ENCODE results near the gene PPP3CA. TPM values are rescaled to one million over a fixed set of nuclear protein-coding genes. Genes with fewer than 3 reads are reported as not detected.

Gene PPP3CA
- total and polyA plus RNA-seq, 2 of the 13 experiments (the other 11 are each of a cell fraction or from before 2014, with no cell fraction given) = 4.8 to 13.2 TPM

DNA sequence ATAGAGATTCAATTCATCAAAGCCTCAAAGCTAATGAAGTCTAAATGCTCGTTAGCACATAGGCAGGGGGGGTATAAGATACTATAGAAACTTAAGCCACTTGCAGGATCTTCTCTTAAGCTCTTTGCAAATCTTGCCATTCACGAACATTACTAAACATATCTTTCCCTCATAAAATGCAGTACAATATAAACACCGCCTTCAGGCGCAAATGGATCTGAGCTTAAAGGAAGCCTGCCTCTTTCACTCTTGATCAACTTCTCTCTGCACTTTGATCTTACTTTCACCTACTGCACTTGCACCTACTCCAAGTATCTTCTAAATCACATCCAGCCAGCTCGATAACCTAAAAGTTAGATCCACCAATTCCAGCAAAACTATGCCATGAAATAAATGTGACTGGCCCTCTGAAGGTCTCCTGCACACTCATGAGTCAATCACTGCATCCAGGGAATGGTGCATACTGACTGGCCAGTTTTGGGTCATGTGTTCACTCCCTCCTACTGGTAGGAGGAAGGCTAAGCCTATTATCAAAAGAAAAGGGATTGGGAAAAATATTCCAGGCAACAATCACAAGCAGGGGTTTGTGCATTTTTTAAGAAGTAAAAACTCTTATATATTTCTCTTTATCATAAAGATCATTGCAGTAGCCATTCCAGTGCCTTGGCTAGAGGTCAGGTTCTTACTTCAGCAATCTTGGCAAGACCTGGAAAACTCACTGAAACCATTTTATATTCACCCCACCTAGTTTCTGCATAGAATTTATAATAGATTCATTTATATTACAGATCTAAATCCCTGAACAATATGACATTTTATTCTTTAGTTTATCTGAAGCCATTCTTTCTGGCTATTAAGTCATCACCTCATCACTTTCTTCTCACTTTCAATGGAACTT is 222.0 kb downstream of the PPP3CA start:
- H4K20me1 ChIP-seq (ENCODE audit: insufficient read depth, low read length) = no peaks in the 10 kb centered on the region
- peaks cover 8% of the 10 kb centered on the region; the same call in 1 of the 2 replicates for H3K4me1 ChIP-seq (ENCODE audit: insufficient read depth, low read length)
- H2AFZ ChIP-seq (ENCODE audit: low read length) = no peak overlapping the region
- in situ Hi-C loops (cut with HindIII; ENCODE audit: extremely low pct_ligation_motif_present, low pct_unique_long_range_greater_than_20kb) = no loop called here
- ATAC-seq (no peak), DNase-seq (ENCODE audit: low spot score) (no peak), FAIRE-seq (no peak)
- no peaks in the 10 kb centered on the region for H3K36me3 ChIP-seq (replicated peaks in 1 of 2; ENCODE audit: control insufficient read depth in 1 of 2, insufficient read depth in 2 of 2, low read length in 2 of 2)
- no TSS peak for BruUV-seq (replicated peaks)
- no peak overlapping the region for H3K9ac ChIP-seq (ENCODE audit: insufficient read depth, low read depth, low read length)
- intact Hi-C loops (cut with micrococcal nuclease; ENCODE audit: unreplicated experiment) = no loop called here
- no peaks in the 10 kb centered on the region for H3K27me3 ChIP-seq (ENCODE audit: control insufficient read depth in 1 of 2, insufficient read depth in 2 of 2, low read length in 2 of 2)
- no peak overlapping the region for H3K4me2 ChIP-seq (ENCODE audit: low read depth, low read length)
- no peak for TF ChIP-seq WIZ (CRISPR knock-in tag; IDR thresholded peaks at IDR 0.05)
- TF ChIP-seq SPEN (CRISPR knock-in tag; IDR thresholded peaks at IDR 0.05; ENCODE audit: low read depth) = no peak
- TF ChIP-seq ZSCAN22 (CRISPR knock-in tag; IDR thresholded peaks at IDR 0.05) = no peak
- no peak for TF ChIP-seq ZNF614 (CRISPR knock-in tag; IDR thresholded peaks at IDR 0.05; ENCODE audit: borderline replicate concordance)
- TF ChIP-seq SMAD1 (CRISPR knock-in tag; IDR thresholded peaks at IDR 0.05; ENCODE audit: borderline replicate concordance, low read depth) = no peak
- TF ChIP-seq BHLHE40 (IDR thresholded peaks at IDR 0.05; ENCODE audit: low read length) = no peak
- TF ChIP-seq ZNF280B (CRISPR knock-in tag; IDR thresholded peaks at IDR 0.05; ENCODE audit: borderline replicate concordance) = no peak
- no peak overlapping the region for H3K27ac ChIP-seq (ENCODE audit: extremely low read length, insufficient read depth, low read length)
- CTCF ChIA-PET (ENCODE audit: low intra/inter-chr PET ratio, low total read pairs) = no interaction called here
- no peaks in the 10 kb centered on the region for H3K79me2 ChIP-seq (ENCODE audit: insufficient read depth, low read length)
- no peak overlapping the region for H3K4me3 ChIP-seq (replicated peaks in 1 of 3; ENCODE audit: insufficient read depth in 1 of 3, low read depth in 2 of 3, low read length in 3 of 3)
- POLR2A ChIA-PET = no interaction called here
- H3K9me3 ChIP-seq (ENCODE audit: low read length) = no peaks in the 10 kb centered on the region
- WGBS (ENCODE audit: low lambda C conversion rate) = 98% methylated on average over 5 of the region's 5 CpGs
